Endothelial cell (in vitro differentiated cells): Measurements from ENCODE around the gene NOTCH3. TPM values are rescaled to one million over a fixed set of nuclear protein-coding genes. Genes with fewer than 3 reads are reported as not detected.

Experiments used
- DNase-seq: peaks from one replicate; pipeline ENCODE4 v3.0.0; 2021; ENCODE audit warnings: low spot score
- H3K27ac Mint-ChIP-seq: one replicate; pipeline ENCODE4 v1.8.0; 2021; ENCODE audit warnings: mixed read lengths, inconsistent platforms; ENCODE audit not compliant: unreplicated experiment
- H3K27me3 Mint-ChIP-seq: one replicate; pipeline ENCODE4 v1.8.0; 2021; ENCODE audit warnings: mild to moderate bottlenecking, moderate library complexity, mixed read lengths, inconsistent platforms; ENCODE audit not compliant: unreplicated experiment
- H3K36me3 Mint-ChIP-seq: one replicate; pipeline ENCODE4 v1.8.0; 2021; ENCODE audit warnings: mild to moderate bottlenecking, low read depth, mixed read lengths, inconsistent platforms; ENCODE audit not compliant: unreplicated experiment
- H3K4me1 Mint-ChIP-seq: one replicate; pipeline ENCODE4 v1.8.0; 2021; ENCODE audit warnings: mild to moderate bottlenecking, mixed read lengths, inconsistent platforms; ENCODE audit not compliant: unreplicated experiment
- H3K4me3 Mint-ChIP-seq: one replicate; pipeline ENCODE4 v1.8.0; 2021; ENCODE audit warnings: mild to moderate bottlenecking, mixed read lengths, inconsistent platforms; ENCODE audit not compliant: unreplicated experiment
- H3K9me3 Mint-ChIP-seq: one replicate; pipeline ENCODE4 v1.8.0; 2021; ENCODE audit warnings: mixed read lengths, inconsistent platforms; ENCODE audit not compliant: unreplicated experiment
- CTCF ChIP-seq: fragments of 200-600 bp; sonication (generic); IDR thresholded peaks from one replicate; pipeline ENCODE4 v1.5.0; 2021; ENCODE audit warnings: antibody characterized with exemption; ENCODE audit not compliant: unreplicated experiment
- total RNA-seq: library from RNA; stranded (reverse); fragmentation: NEBNext Ultra II Directional; extraction: Animal tissue kit (Norgen Biotek cat#: 25700); gene quantifications from one replicate; pipeline ENCODE4 v1.2.1, GENCODE V29; 2021; ENCODE audit not compliant: unreplicated experiment

NOTCH3 gene
- total RNA-seq, 1 donor from 2014 or later: 96.8 TPM

GRCh38 chr19:15237759-15238638 lies 37.2 kb upstream of the NOTCH3 start:
- Mint-ChIP-seq H3K4me3 (peak overlapping the region; percentile 73), H3K27ac (no peak overlapping the region), H3K9me3 (no peaks in the 10 kb centered on the region), H3K36me3 (peaks cover 32% of the 10 kb centered on the region), H3K4me1 (peaks cover 3% of the 10 kb centered on the region), H3K27me3 (peaks cover 29% of the 10 kb centered on the region)
- TF ChIP-seq CTCF: no peak
- DNase-seq: no peak

- no peak overlapping the region for H3K27ac Mint-ChIP-seq
- peaks cover 27% of the 10 kb centered on the region for H3K27me3 Mint-ChIP-seq
These were observed 36.1 kb upstream of the NOTCH3 start for GRCh38 chr19:15236886-15237285.

GRCh38 chr19:15235781-15236180 lies 35.0 kb upstream of the NOTCH3 start:
- Mint-ChIP-seq H3K4me3 (peak overlapping the region; percentile 83), H3K36me3 (peaks cover 32% of the 10 kb centered on the region), H3K27me3 (peaks cover 31% of the 10 kb centered on the region), H3K9me3 (no peaks in the 10 kb centered on the region), H3K27ac (no peak overlapping the region), H3K4me1 (peaks cover 3% of the 10 kb centered on the region)
- TF ChIP-seq CTCF: no peak
- DNase-seq: no peak

More at GRCh38 chr19:15236886-15237285, 36.1 kb upstream of the NOTCH3 start:
- H3K4me3 Mint-ChIP-seq: no peak overlapping the region
- DNase-seq: no peak
- H3K9me3 Mint-ChIP-seq: no peaks in the 10 kb centered on the region
- peaks cover 3% of the 10 kb centered on the region for H3K4me1 Mint-ChIP-seq
- TF ChIP-seq CTCF: no peak
- peaks cover 32% of the 10 kb centered on the region for H3K36me3 Mint-ChIP-seq

- peaks cover 30% of the 10 kb centered on the region for H3K27me3 Mint-ChIP-seq
- H3K4me3 Mint-ChIP-seq: peak overlapping the region; percentile 85
- peaks cover 27% of the 10 kb centered on the region for H3K36me3 Mint-ChIP-seq
- no peak for DNase-seq
- H3K4me1 Mint-ChIP-seq: peaks cover 3% of the 10 kb centered on the region
- H3K27ac Mint-ChIP-seq: peak overlapping the region; percentile 1
- no peak for TF ChIP-seq CTCF
- H3K9me3 Mint-ChIP-seq: no peaks in the 10 kb centered on the region
These were observed 33.8 kb upstream of the NOTCH3 start for GRCh38 chr19:15234431-15235130.
